OCI-M1 (cell line): ENCODE data around the gene KNDC1.

ENCODE experiments used
- DNase-seq: peaks from one replicate; lab custom pipeline; 2025; lab: John Stamatoyannopoulos, UW

KNDC1 gene

GRCh38 chr10:133242611-133243356 lies 82.8 kb downstream of the KNDC1 start:
- no peak for DNase-seq

- DNase-seq: no peak
Measured at GRCh38 chr10:133243593-133243992, 83.6 kb downstream of the KNDC1 start.

- peak; percentile 98 for DNase-seq
Measured at GRCh38 chr10:133245439-133246235, 85.6 kb downstream of the KNDC1 start.

- DNase-seq: no peak
Measured at GRCh38 chr10:133246236-133246626, 86.2 kb downstream of the KNDC1 start.

- no peak for DNase-seq
Measured at GRCh38 chr10:133247681-133248333, 87.8 kb downstream of the KNDC1 start.

GRCh38 chr10:133248334-133248715 lies 88.3 kb downstream of the KNDC1 start:
- no peak for DNase-seq

GRCh38 chr10:133249094-133249780 lies 89.2 kb downstream of the KNDC1 start:
- no peak for DNase-seq

- no peak for DNase-seq
Measured at GRCh38 chr10:133249975-133250754, 90.1 kb downstream of the KNDC1 start.

- DNase-seq: no peak
Measured at GRCh38 chr10:133251388-133252222, 91.6 kb downstream of the KNDC1 start.

GRCh38 chr10:133252223-133252552 lies 92.2 kb downstream of the KNDC1 start:
- no peak for DNase-seq

- DNase-seq: no peak
Measured at GRCh38 chr10:133253361-133253955, 93.4 kb downstream of the KNDC1 start.

GRCh38 chr10:133254421-133255120 lies 94.6 kb downstream of the KNDC1 start:
- DNase-seq: no peak

GRCh38 chr10:133255323-133255722 lies 95.3 kb downstream of the KNDC1 start:
- DNase-seq: no peak

- peak; percentile 92 for DNase-seq
Measured at GRCh38 chr10:133257489-133258065, 97.6 kb downstream of the KNDC1 start.

GRCh38 chr10:133258066-133258817 lies 98.2 kb downstream of the KNDC1 start:
- DNase-seq: no peak

GRCh38 chr10:133258818-133259601 lies 99.0 kb downstream of the KNDC1 start:
- DNase-seq: peak; percentile 88

GRCh38 chr10:133259602-133259989 lies 99.6 kb downstream of the KNDC1 start:
- DNase-seq: no peak
